Omental fat pad (tissue), 4 donors: ENCODE measurements around the gene AVPR2. TPM values are rescaled to one million over a fixed set of nuclear protein-coding genes. Genes with fewer than 3 reads are reported as not detected.

Experiments
- ATAC-seq: fragments of 150-250 bp; one replicate; pipeline ENCODE4 v1.9.1; 2016; ENCODE audit warnings: mild to moderate bottlenecking, moderate library complexity; ENCODE audit not compliant: low FRiP score
- DNase-seq: peaks from one replicate; pipeline ENCODE4 v3.0.0-alpha.2; 2019; ENCODE audit warnings: low spot score
- total RNA-seq, 4 donors: library from RNA; depleted of rRNA; stranded (reverse); fragments of >200 nt; gene quantifications; one replicate each; pipeline ENCODE4 v1.1.0, GENCODE V29; 2016
- TF ChIP-seq, protein P1 (sequence below), 3 donors: fragments of 450-650 bp; IDR thresholded peaks; one replicate each; pipeline ENCODE4 v1.5.1; 2016 to 2017; ENCODE audit warnings: antibody characterized with exemption in 3 of 3, mild to moderate bottlenecking in 3 of 3, moderate library complexity in 2 of 3

AVPR2 gene
- total RNA-seq, 4 donors from 2014 or later: 0.74 to 22.7 (median 3.6) TPM

DNA sequence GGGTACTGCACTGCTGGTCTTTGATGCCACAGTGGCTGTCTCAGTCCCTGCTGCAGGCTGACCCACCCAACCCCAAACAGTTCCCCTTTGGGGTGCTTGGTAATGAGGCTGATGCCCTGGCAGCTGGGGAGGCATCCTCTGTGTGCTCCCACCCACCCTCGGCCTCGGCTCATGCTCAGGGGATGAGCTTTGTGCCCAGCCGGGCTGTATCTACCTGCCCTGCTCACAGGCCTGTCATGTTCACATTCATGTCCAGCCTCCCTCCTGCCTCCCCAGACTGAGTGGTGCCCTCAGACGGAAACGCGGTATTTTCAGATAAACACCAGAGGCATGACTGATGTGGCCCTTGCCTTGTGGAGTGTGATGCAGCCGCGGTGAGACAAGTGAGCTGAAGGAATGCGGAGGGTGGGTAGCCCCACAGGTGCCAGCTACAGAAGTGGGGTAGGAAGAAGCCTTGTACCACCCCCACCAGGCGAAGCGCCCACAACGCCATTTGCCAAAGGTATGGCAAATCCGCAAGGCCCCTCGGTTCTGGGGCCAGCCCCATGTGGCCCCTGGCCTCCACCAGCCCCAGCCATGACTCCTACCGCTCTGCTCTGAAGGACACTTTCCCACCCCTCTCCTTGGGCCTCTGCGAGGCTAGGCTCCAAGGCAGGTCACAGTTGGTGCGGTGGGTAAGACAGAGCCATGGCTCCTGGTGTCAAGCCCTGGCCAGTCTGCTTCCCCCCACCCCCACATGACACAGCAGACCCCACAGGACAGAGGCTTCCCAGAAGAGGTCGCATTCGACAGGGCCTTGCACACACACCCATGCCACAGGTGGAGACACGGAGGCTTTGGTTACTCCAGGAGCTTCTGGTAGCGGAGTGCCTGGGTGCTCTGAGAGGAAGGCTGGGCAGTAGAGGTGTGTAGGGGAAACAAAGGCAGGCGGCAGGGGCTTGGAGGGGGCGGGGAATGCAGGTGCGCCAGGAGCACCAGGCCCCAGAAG, 41.8 kb downstream of the AVPR2 start:
- DNase-seq (no peak), ATAC-seq (no peak)
- TF ChIP-seq, protein P1, sequence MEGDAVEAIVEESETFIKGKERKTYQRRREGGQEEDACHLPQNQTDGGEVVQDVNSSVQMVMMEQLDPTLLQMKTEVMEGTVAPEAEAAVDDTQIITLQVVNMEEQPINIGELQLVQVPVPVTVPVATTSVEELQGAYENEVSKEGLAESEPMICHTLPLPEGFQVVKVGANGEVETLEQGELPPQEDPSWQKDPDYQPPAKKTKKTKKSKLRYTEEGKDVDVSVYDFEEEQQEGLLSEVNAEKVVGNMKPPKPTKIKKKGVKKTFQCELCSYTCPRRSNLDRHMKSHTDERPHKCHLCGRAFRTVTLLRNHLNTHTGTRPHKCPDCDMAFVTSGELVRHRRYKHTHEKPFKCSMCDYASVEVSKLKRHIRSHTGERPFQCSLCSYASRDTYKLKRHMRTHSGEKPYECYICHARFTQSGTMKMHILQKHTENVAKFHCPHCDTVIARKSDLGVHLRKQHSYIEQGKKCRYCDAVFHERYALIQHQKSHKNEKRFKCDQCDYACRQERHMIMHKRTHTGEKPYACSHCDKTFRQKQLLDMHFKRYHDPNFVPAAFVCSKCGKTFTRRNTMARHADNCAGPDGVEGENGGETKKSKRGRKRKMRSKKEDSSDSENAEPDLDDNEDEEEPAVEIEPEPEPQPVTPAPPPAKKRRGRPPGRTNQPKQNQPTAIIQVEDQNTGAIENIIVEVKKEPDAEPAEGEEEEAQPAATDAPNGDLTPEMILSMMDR (IDR thresholded peaks at IDR 0.05): no peak

DNA sequence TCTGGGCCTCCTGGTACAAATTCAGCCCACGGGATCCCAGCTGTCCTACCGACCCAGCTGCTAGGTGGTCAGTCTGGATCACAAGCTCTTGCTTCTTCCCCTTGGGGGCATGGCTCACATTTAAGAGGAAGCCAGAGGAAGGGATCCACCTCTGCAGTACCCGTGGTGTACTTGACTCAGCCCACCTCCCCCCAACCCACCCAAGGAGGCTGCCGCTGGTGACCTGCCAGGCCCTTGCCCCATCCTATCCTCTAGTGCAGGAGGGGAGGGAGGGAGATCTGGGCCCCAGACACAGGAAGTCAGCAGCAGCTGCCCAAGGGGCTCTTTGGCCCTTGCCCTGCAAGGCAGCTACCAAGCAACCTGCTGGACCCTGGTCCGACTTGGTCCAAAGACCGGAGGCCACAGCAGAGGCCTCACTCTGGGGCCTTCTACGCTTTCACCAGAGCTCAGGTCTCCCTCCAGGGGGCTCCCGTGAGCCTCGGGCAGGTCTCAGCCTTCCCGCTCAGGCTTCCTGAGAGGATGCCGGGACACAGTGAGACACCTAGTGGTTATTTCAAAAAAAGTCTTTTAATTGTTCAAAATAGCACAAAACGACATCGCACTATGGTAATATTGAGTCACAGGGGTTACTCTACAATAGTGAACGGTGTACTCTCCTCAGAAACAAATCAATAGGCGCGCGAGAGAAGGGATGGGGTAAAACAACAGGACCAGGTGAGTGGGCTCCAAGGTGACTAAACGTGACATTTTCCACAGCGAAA, 42.7 kb downstream of the AVPR2 start:
- ATAC-seq (peak; percentile 59), DNase-seq (no peak)
- TF ChIP-seq, protein P1 (IDR thresholded peaks at IDR 0.05): no peak

DNA sequence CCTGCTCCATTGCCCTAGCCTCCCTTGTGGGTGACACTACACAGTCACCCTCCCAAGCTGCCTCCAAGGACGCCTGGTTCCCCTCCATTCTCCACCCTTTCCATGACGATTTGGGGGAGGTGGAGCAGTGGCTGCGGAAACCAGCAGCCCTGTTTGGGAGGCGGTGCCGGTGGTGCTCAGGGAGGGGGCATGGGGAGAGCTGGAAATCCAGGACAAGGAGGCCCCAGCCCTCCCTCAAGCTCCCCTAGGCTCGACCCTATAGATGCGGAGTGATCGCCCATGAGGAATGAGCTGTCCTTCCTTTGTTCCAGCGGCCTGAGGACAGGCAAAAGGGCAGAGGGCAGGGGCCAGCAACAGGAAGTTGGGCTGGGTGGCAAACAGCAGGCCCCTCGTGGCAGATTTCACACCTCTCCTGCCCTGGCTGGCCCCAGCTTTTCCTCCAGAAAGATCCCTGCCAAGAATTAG, 43.6 kb downstream of the AVPR2 start:
- TF ChIP-seq, protein P1 (IDR thresholded peaks at IDR 0.05): no peak
- DNase-seq: no peak
- ATAC-seq: no peak

DNA sequence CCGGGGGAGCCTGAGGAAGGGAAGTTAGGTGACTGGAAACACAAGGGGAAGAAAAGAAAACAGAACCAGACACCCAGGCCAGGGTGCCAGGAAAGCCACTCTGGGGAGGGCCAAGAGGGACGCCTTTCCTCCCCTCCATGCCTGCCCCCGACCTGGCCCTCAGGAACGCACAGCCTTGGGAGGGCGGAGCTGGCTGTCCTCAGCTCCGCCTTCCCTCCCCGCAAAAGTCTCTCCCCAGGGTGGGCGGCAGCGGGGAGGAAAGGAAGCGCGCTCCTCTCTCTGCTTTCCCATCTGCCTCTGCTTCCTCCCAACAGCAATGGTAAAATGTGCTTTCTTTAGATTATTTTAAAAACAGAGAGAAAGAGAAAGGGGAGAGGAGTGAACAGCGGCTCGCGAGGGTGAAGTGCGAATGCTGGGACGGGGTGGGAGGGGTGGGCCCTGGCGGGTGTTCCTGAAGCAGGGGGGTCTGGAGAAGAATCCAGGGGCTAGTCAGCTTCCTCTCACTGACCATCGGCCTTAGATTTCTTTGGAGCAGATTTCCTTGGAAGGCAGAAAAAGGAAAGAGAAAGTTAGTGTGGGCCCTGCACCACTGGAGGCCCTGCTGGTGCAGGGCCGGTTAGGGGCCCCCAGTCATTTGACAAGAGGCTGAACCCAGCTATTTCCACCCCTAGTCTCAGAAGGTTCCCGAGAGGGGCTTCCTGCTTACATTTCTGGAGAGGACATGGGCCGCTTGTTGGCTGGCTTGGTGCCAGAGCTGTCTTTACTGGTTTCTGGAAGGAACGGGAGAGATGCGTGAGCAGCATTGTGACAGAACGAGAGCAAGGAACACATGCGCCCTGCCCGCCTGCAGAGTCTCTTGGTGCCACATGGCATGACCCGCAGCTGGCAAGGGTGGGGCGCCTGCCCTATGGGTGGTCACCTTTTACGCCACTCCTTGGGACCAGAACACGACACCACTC, 44.7 kb downstream of the AVPR2 start:
- no peak for ATAC-seq
- DNase-seq: no peak
- TF ChIP-seq, protein P1 (IDR thresholded peaks at IDR 0.05): no peak

DNA sequence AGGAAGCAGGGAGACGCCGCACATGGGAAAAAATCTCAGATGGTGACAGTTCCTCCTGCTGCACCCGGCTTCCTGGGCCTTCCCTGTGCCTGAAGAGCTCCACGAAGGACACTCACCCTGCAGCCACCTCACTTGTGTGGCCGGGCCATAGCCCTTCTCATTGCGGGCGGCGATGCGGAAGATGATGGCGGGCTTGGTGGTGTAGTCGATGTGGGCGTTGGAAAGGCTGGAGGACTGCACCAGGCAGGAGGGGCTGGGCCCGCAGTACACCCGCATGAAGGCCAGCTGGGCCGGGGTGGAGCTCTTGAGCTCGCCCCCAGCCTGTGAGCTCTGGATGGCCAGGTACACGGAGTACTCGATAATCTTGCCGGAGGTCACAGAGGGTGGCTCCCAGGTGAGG, 45.7 kb downstream of the AVPR2 start:
- TF ChIP-seq, protein P1 (IDR thresholded peaks at IDR 0.05): no peak
- no peak for ATAC-seq
- no peak for DNase-seq

DNA sequence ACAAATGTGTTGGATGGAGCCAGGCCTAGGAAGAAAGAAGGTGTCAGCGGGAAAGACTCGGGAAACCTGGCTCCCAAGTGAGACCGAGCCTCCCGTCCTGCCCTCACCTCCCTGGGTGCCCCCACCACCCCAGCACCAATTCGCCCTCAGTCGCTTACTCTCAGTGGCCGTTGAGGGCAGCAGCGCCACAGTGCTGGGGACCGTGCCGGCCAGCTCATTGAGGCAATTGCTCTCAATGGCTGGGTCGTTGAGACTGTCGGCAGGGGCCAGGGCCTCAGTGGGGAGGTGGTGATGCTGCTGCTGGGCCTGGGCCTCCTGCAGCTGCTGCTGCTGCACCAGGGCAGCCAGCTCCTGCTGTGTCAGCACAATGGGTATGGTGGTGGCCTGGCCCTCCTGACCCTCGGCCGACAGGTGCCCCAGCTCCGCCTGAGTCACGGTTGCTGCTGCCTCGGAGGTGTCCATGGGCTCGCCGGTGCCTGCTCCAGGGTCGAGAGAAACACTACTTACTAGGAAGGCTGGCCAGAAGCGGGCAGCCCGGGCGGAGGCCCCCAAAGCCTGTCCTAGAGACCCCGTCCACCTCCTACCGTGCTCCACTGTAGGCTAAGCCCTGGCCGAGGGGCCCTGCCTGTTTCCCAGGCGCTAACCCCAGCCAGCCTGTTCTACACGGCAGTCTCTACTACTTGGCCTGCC, 47.4 kb downstream of the AVPR2 start:
- TF ChIP-seq, protein P1 (IDR thresholded peaks at IDR 0.05): no peak
- DNase-seq: no peak

More for the DNA sequence above, 47.4 kb downstream of the AVPR2 start:
- ATAC-seq: no peak
